Measurements from ENCODE around the gene CAPZB.

Gene CAPZB

DNA sequence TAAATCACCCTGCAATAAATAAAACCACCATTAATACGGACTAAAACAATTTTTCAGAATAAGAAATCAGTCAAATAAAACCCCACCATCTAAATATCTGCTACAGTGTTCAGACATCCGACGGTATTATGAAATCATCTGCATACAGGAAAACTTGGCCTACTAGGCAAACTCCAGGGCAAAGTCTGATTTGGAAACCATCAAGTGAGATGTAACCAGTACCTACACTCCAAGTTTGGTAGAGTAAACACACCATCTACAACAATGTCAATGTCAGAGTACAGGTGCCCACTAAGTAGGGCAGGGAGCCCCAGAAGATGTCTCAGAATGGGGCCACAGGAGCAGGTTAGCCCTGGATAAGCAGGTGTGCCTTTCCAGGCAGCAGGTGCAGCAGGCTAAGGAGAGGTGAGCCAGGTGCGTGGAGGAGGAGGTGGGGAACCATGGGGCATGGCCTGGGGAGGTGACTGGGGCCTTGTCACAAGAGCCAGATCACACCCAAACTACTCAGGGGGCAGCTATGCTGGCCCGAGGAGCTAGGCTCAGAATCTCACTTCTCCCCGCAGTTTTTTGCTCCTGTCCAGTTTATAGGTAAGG, 59.6 kb downstream of the CAPZB start:
- Histone ChIP-seq H3F3A (ENCODE audit: insufficient read depth, low read length) (no peaks in the 10 kb centered on the region), H3K9me2 (replicated peaks; ENCODE audit: insufficient read depth, low read length) (no peaks in the 10 kb centered on the region), H3K27ac (ENCODE audit: low read length) (no peak overlapping the region), H4K20me1 (ENCODE audit: insufficient read depth, low read length) (peaks cover 7% of the 10 kb centered on the region; the same call in 1 of the 2 replicates), H3K4me3 (ENCODE audit: low read length) (no peak overlapping the region), H3K9ac (ENCODE audit: low read length) (no peak overlapping the region), H2AFZ (ENCODE audit: low read length) (no peak overlapping the region), H3K4me1 (ENCODE audit: low read length) (no peaks in the 10 kb centered on the region), H3K79me2 (ENCODE audit: low read length) (peaks cover 95% of the 10 kb centered on the region), H3K9me3 (replicated peaks; ENCODE audit: insufficient read depth, low read length) (no peaks in the 10 kb centered on the region), H3K4me2 (ENCODE audit: low read depth, low read length) (no peak overlapping the region), H3K36me3 (replicated peaks; ENCODE audit: insufficient read depth, low read length) (no peaks in the 10 kb centered on the region), H3K27me3 (replicated peaks; ENCODE audit: insufficient read depth, low read length) (no peaks in the 10 kb centered on the region)
- TF ChIP-seq EZH2phosphoT487 (IDR thresholded peaks at IDR 0.05; ENCODE audit: low read length) (no peak), CTCF (IDR thresholded peaks at IDR 0.05; ENCODE audit: low read length) (no peak), EZH2 (optimal IDR thresholded peaks at IDR 0.05; ENCODE audit: low read depth, low read length) (no peak)
- DNase-seq = no peak

- Histone ChIP-seq H3K79me2 (ENCODE audit: low read length) (peaks cover 92% of the 10 kb centered on the region), H3K36me3 (replicated peaks; ENCODE audit: insufficient read depth, low read length) (no peaks in the 10 kb centered on the region), H3K4me1 (ENCODE audit: low read length) (no peaks in the 10 kb centered on the region), H4K20me1 (ENCODE audit: insufficient read depth, low read length) (peaks cover 5% of the 10 kb centered on the region; the same call in 1 of the 2 replicates), H3K9me2 (replicated peaks; ENCODE audit: insufficient read depth, low read length) (no peaks in the 10 kb centered on the region), H3K9ac (ENCODE audit: low read length) (no peak overlapping the region), H3K27ac (ENCODE audit: low read length) (no peak overlapping the region), H3K27me3 (replicated peaks; ENCODE audit: insufficient read depth, low read length) (no peaks in the 10 kb centered on the region), H3K4me3 (ENCODE audit: low read length) (no peak overlapping the region), H3K9me3 (replicated peaks; ENCODE audit: insufficient read depth, low read length) (no peaks in the 10 kb centered on the region), H3F3A (ENCODE audit: insufficient read depth, low read length) (no peaks in the 10 kb centered on the region), H2AFZ (ENCODE audit: low read length) (no peak overlapping the region), H3K4me2 (ENCODE audit: low read depth, low read length) (no peak overlapping the region)
- TF ChIP-seq EZH2phosphoT487 (IDR thresholded peaks at IDR 0.05; ENCODE audit: low read length) = no peak
- no peak for TF ChIP-seq CTCF (IDR thresholded peaks at IDR 0.05; ENCODE audit: low read length)
- no peak for TF ChIP-seq EZH2 (optimal IDR thresholded peaks at IDR 0.05; ENCODE audit: low read depth, low read length)
- no peak for DNase-seq
These were observed 60.4 kb downstream of the CAPZB start for GRCh38 chr1:19424651-19425570.

GRCh38 chr1:19423130-19423529, 62.2 kb downstream of the CAPZB start:
- H3K9me3 ChIP-seq (replicated peaks; ENCODE audit: insufficient read depth, low read length) = no peaks in the 10 kb centered on the region
- no peak overlapping the region for H3K4me2 ChIP-seq (ENCODE audit: low read depth, low read length)
- H4K20me1 ChIP-seq (ENCODE audit: insufficient read depth, low read length) = peaks cover 5% of the 10 kb centered on the region; the same call in 1 of the 2 replicates
- no peak overlapping the region for H3K27ac ChIP-seq (ENCODE audit: low read length)
- H3K9me2 ChIP-seq (replicated peaks; ENCODE audit: insufficient read depth, low read length) = no peaks in the 10 kb centered on the region
- H3K4me1 ChIP-seq (ENCODE audit: low read length) = no peaks in the 10 kb centered on the region
- no peaks in the 10 kb centered on the region; the same call in 1 of the 2 replicates for H3K36me3 ChIP-seq (replicated peaks; ENCODE audit: insufficient read depth, low read length)
- no peaks in the 10 kb centered on the region for H3F3A ChIP-seq (ENCODE audit: insufficient read depth, low read length)
- H3K9ac ChIP-seq (ENCODE audit: low read length) = no peak overlapping the region
- no peak overlapping the region for H2AFZ ChIP-seq (ENCODE audit: low read length)
- DNase-seq = no peak
- H3K4me3 ChIP-seq (ENCODE audit: low read length) = no peak overlapping the region
- no peaks in the 10 kb centered on the region for H3K27me3 ChIP-seq (replicated peaks; ENCODE audit: insufficient read depth, low read length)
- peaks cover 84% of the 10 kb centered on the region for H3K79me2 ChIP-seq (ENCODE audit: low read length)
- no peak for TF ChIP-seq EZH2 (optimal IDR thresholded peaks at IDR 0.05; ENCODE audit: low read depth, low read length)
- no peak for TF ChIP-seq CTCF (IDR thresholded peaks at IDR 0.05; ENCODE audit: low read length)
- TF ChIP-seq EZH2phosphoT487 (IDR thresholded peaks at IDR 0.05; ENCODE audit: low read length) = no peak
